Spleen (tissue), 7 donors: ENCODE results near the gene CA10.

Experiments
- CTCF ChIP-seq, 11 experiments: fragments of 200-600 bp in 7 of 11; fragments of 450-650 bp in 4 of 11; sonication (generic) in 4 of 11; IDR thresholded peaks in 8 of 11; conservative IDR thresholded peaks in 3 of 11; 1 replicate in 7 of 11; 2 replicates in 4 of 11; pipeline versions ENCODE4 v1.4.0 to v1.8.0; 2016 to 2021; ENCODE audit warnings: antibody characterized with exemption in 11 of 11, inconsistent platforms in 4 of 11, mild to moderate bottlenecking in 1 of 11
- POLR2A ChIP-seq, 3 donors: fragments of 450-650 bp; IDR thresholded peaks; one replicate each; pipeline ENCODE4 v1.5.1; 2017; ENCODE audit warnings: antibody characterized with exemption in 3 of 3, mild to moderate bottlenecking in 1 of 3
- POLR2AphosphoS5 ChIP-seq, 3 donors: sonication (generic); formaldehyde crosslinking; IDR thresholded peaks; one replicate each; pipeline ENCODE4 v1.5.1; 2017; ENCODE audit warnings: antibody characterized with exemption in 3 of 3
- donor health status: DM: no; HTN: no; CAD: no; lungs with moderate emphysema.
- donor health status: DM: no; HTN: no; CAD: no.
- donor health status: DM: no; HTN: no; CAD: no.

DNA sequence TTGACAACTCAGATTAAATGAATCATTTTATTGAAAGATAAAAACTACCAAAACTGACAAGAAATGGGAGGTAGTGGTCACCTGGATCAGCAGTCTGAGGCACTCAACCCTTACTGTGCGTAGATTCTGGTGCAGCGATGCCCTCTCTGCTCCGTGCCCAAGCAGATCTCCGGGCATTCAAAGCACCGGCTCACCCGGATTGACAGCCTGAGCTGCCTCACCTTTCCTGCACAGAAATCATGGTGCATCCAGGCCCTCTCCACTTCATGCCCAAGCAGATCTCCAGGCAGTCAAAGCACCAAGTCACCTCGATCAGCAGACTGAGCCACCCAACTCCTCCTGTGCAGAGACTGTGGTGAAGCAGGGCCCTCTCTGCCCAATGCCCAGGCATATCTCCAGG is 196.8 kb downstream of the CA10 start:
- TF ChIP-seq CTCF (IDR thresholded peaks at IDR 0.05 in 8 of 11, conservative IDR thresholded peaks at IDR 0.05 in 3 of 11): no peak
- TF ChIP-seq POLR2A (IDR thresholded peaks at IDR 0.05): no peak
- TF ChIP-seq POLR2AphosphoS5 (IDR thresholded peaks at IDR 0.05): no peak
